GM12891 (cell line): Measurements from ENCODE around the gene SAC3D1.

Experiments
- DNase-seq: peaks from one replicate; pipeline ENCODE4 v3.0.0; 2011; ENCODE audit warnings: low spot score; ENCODE audit not compliant: insufficient read length
- FAIRE-seq: peaks from 2 replicates; lab custom pipeline; 2011; peaks lifted over from hg19 to GRCh38; lab: Jason Lieb, UNC
- PAX5 ChIP-seq: IDR thresholded peaks from 2 replicates; pipeline ENCODE4 v1.6.1; 2011; ENCODE audit warnings: low read length, moderate library complexity, mild to moderate bottlenecking; ENCODE audit not compliant: insufficient read depth, severe bottlenecking
- POLR2A ChIP-seq: IDR thresholded peaks from 2 replicates; pipeline ENCODE4 v1.6.1; 2011; ENCODE audit warnings: low read depth, low read length, control low read depth
- POLR2AphosphoS5 ChIP-seq: IDR thresholded peaks from 2 replicates; pipeline ENCODE4 v1.6.1; 2011; ENCODE audit warnings: low read depth, low read length, control low read depth
- POU2F2 ChIP-seq: IDR thresholded peaks from 2 replicates; pipeline ENCODE4 v1.6.1; 2011; ENCODE audit warnings: low read depth, mild to moderate bottlenecking, control low read depth, low read length, moderate library complexity
- SPI1 ChIP-seq: IDR thresholded peaks from 2 replicates; pipeline ENCODE4 v1.6.1; 2011; ENCODE audit warnings: low read depth, low read length, control low read depth
- TAF1 ChIP-seq: IDR thresholded peaks from 2 replicates; pipeline ENCODE4 v1.6.1; 2011; ENCODE audit warnings: low read depth, low read length, control low read depth

SAC3D1 gene

GRCh38 chr11:65045061-65045460, 4.1 kb downstream of the SAC3D1 start:
- DNase-seq, result no peak
- no peak for FAIRE-seq
- TF ChIP-seq POU2F2 (no peak), POLR2A (no peak), POLR2AphosphoS5 (no peak), TAF1 (no peak), PAX5 (no peak), SPI1 (no peak)

- no peak for DNase-seq
- no peak for FAIRE-seq
- TF ChIP-seq POLR2AphosphoS5, result no peak
- no peak for TF ChIP-seq TAF1
- no peak for TF ChIP-seq POU2F2
- no peak for TF ChIP-seq SPI1
- TF ChIP-seq POLR2A, result no peak
- no peak for TF ChIP-seq PAX5
These were observed 4.7 kb downstream of the SAC3D1 start for GRCh38 chr11:65045728-65046127.

- TF ChIP-seq POLR2A, result no peak
- no peak for TF ChIP-seq POLR2AphosphoS5
- 0 out of 2 replicates have a peak, but pooled peaks have one; percentile 22 for TF ChIP-seq TAF1
- no peak for TF ChIP-seq SPI1
- TF ChIP-seq PAX5, result no peak
- TF ChIP-seq POU2F2, result no peak
- FAIRE-seq (peak; percentile 72), DNase-seq (no peak)
These were observed 6.8 kb downstream of the SAC3D1 start for GRCh38 chr11:65047581-65048422.

GRCh38 chr11:65051398-65051858, 10.4 kb downstream of the SAC3D1 start:
- no peak for TF ChIP-seq SPI1
- TF ChIP-seq POLR2A, result no peak
- no peak for TF ChIP-seq PAX5
- no peak for TF ChIP-seq TAF1
- TF ChIP-seq POU2F2, result no peak
- TF ChIP-seq POLR2AphosphoS5, result no peak
- DNase-seq, result no peak
- FAIRE-seq, result no peak

GRCh38 chr11:65053827-65054508, 13.0 kb downstream of the SAC3D1 start:
- FAIRE-seq (peak; percentile 43), DNase-seq (no peak)
- TF ChIP-seq PAX5 (no peak), POU2F2 (no peak), POLR2AphosphoS5 (no peak)

GRCh38 chr11:65055538-65055937, 14.5 kb downstream of the SAC3D1 start:
- DNase-seq, result no peak
- no peak for TF ChIP-seq PAX5
- TF ChIP-seq POU2F2, result no peak
- no peak for TF ChIP-seq TAF1
- no peak for TF ChIP-seq SPI1
- no peak for TF ChIP-seq POLR2A
- no peak for TF ChIP-seq POLR2AphosphoS5
- FAIRE-seq, result no peak

GRCh38 chr11:65056999-65057398, 16.0 kb downstream of the SAC3D1 start:
- TF ChIP-seq TAF1, result no peak
- no peak for TF ChIP-seq SPI1
- no peak for TF ChIP-seq PAX5
- no peak for TF ChIP-seq POU2F2
- TF ChIP-seq POLR2AphosphoS5, result no peak
- no peak for TF ChIP-seq POLR2A
- DNase-seq (no peak), FAIRE-seq (no peak)

GRCh38 chr11:65057526-65057925, 16.5 kb downstream of the SAC3D1 start:
- FAIRE-seq (no peak), DNase-seq (no peak)
- TF ChIP-seq POU2F2 (no peak), PAX5 (no peak), POLR2A (no peak), SPI1 (no peak), TAF1 (no peak), POLR2AphosphoS5 (no peak)

GRCh38 chr11:65058012-65058411, 17.0 kb downstream of the SAC3D1 start:
- DNase-seq, result no peak
- FAIRE-seq, result no peak
- no peak for TF ChIP-seq POLR2AphosphoS5
- TF ChIP-seq SPI1, result no peak
- no peak for TF ChIP-seq TAF1
- TF ChIP-seq POU2F2, result no peak
- no peak for TF ChIP-seq PAX5
- no peak for TF ChIP-seq POLR2A

- no peak for TF ChIP-seq PAX5
- no peak for TF ChIP-seq POLR2A
- TF ChIP-seq POU2F2, result no peak
- TF ChIP-seq POLR2AphosphoS5, result no peak
- no peak for TF ChIP-seq SPI1
- no peak for TF ChIP-seq TAF1
- no peak for FAIRE-seq
- DNase-seq, result no peak
These were observed 17.5 kb downstream of the SAC3D1 start, which contains the start of gene NAALADL1 for GRCh38 chr11:65058419-65059054. NAALADL1 (minus strand) TSS chr11:65058553; CDS start chr11:65058521, 32 bp downstream.
